Measurements from ENCODE around the gene DYNC1LI2. TPM values are rescaled to one million over a fixed set of nuclear protein-coding genes. Genes with fewer than 3 reads are reported as not detected.

The DYNC1LI2 gene
- polyA plus RNA-seq, 1 donor: 79.5 TPM

DNA sequence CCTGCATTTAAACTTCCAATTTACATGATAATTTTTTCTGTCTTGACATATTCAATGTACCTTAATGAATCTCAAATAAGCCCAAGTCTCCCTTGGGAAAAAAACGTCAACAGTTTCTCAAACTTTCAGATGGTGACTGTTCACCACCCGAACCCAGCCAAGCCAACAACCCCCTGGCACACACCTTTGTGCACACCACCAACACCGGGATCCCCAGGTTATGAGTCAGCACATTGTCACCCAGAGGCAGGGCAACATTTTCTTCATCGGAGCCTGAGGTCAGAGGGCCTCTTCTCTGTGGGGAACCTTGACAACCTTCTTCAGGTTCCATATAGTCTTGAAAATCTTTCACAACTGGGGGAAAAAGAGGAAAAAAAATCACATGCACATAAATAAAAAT lies 15.5 kb downstream of the DYNC1LI2 start:
- no peak for DNase-seq

DNA sequence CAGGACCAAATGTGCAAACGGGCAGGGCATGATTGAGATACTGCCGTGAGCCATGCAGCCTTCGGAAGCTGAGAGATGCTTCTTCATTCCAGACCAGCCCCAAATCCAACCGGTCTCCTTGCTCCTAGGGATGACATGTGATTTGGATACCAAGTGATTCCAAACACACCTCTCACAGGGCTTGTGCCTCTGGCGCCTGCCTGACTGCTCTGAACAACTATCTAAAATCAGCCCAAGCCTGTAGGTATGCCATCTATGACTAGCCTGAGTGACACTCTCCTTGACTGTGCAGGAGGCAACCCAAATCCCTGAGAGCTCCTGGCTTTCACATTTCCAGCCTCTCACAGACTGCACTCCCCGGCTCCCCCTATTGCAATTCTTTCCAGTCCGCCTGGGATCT lies 20.3 kb downstream of the DYNC1LI2 start:
- no peak for DNase-seq

DNA sequence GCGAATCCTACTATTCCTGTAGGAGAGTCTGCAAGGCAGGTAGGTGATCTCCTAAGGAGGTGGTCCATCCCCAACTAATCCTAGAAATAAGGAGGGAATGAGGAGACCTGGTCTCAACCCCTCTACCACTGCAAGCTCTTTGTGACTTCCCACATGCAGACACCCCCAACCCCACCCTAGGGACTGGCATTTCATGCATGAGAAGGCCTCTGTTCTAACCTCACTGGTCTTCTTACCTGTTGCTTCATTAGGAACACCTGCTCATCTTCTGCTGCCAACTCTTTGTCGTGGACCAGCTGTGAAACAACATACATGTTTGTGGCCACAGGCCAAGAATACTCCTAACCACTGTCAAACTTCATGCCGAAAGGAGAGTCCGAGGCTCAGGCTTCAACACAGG lies 22.6 kb downstream of the DYNC1LI2 start:
- no peak for DNase-seq

DNA sequence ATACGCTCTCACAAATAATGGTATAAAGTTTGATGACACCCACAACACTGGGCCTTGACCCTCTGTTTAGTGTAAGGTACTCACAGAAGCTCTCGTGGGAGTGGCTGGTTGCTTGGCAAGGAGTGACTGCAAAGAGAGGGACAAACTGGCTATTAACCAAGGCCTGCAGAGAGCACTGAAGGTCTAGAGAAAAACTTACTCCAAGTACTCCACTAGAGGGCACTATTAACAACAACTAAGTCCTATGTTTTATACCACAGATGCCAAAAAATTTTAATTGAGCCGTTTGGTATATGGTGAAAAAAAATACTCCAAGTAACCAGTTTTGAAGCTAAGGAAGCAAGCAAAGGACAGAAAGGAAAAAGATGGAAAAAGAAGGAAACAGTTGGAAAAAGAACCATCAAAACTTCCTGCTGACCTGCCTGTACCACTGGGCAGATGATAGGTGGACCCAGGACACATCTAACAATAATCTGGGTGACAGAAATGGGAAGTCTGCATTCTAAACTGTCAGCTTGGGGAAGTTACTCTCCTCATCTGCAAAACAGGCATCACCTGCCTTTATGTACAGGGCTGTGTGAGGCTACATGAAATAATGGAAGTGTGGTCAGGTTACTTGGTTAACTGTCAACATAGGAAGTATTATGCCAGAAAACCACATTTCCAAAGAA lies 23.2 kb downstream of the DYNC1LI2 start:
- peak; percentile 61 for DNase-seq

DNA sequence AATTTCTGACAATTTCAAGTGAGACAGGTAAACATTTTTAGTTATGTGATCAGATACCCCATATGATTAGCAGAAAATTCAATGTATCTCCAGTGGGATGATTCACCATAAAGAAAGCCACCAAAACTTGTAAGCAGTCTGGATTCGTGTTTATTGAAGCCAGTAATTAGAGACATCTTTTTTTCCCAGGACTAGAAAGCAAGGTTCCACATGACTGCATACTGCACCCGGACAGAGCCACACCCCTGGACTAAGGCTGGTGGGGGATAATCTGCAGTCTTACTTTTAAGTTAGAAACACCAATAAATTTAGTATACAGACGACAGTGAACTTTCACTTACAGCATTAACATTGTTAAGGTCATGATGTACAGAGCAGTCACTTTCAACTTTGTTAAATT lies 30.6 kb downstream of the DYNC1LI2 start:
- DNase-seq: no peak

DNA sequence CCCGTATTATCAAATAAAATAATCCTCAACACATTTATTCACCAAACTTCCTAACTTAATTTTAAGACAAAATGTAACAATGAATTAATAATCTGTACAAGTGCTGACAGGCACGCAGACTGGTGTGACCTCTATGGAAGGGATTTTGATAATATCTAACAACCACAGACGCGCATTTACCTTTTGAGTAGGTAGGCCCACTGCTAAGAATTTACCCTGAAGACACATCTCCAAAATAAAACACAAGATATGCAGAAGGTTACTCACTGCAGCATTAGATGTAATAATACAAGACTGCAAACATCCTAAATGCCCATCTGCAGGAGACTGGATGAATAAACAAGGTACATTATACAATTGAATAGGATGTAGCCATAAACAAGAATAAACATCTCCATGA lies 32.2 kb downstream of the DYNC1LI2 start:
- DNase-seq: no peak

DNA sequence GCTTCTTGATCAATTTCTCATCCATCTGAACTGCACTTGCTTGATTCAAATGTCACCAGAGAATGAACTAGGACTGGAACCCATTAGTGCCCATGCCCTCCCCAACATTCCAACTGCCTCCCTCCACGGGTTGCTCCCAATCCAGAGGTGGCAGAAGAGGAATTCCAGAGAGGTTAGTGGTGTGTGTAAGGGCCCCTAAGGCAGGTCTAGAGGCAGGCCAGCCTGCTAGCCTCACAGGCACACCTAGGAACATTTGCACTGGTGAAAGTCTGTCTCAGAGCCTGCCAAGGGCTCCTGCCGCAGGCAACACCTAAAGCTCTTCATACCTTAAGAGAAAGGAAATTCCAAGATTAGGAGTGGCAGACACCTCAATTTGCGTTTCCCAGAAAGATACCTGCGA lies 33.6 kb downstream of the DYNC1LI2 start:
- DNase-seq: no peak

DNA sequence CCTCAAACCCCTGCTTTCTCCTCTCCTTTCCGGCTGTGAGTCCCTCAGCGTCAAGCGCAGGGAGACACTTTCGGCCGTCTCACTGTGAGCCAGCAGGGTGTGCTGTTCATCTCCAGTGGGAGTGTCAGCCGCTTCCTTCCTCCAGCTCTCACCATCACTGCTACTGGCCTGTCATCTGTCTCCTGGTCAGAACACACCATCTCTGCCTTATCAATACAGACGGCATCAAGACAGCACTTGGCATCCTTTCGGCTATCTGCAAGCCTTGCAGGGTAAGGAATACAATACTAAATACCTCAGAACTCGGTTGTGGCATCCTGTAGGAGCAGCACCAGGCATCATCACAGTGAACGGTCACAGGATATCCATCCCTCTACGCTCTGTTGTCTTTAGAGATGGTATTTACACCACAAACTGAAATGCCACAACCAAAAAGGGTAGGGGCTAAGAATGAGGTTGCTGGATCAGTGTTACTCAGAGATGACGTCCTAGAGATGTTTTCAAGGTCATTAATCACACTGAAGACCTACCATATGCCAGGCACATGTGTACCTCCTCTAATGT lies 34.2 kb downstream of the DYNC1LI2 start:
- no peak for DNase-seq

DNA sequence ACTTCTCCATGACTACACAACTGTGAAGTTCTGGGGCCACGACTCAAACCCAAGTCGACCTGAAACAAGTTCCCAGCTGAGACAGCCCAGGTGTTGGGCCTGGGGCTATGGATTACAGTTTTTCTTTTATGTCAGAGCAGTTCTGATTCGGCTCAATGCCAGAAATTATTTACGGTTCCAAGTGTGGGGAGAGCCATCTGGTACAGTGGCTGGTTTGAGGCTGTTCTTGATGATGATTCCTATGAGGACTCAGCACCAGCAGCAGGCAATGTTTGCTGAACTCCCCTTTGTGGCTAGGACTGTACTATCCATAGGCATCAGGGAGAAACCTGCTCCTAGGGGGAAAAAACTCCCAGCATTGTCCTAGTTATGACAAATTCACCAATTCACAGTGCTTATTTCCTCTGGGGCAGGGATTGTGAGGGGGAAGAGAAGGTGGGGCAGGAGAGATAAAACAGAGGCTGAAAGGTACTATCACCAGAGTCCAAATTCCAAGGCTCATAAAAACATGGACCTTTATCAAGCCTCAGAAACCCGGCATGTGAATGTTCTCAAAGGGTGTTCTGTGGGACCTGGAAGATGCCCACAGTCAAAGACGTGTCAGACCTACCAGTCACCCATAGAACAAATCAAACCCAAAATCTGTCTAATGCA lies 36.6 kb downstream of the DYNC1LI2 start:
- no peak for DNase-seq

DNA sequence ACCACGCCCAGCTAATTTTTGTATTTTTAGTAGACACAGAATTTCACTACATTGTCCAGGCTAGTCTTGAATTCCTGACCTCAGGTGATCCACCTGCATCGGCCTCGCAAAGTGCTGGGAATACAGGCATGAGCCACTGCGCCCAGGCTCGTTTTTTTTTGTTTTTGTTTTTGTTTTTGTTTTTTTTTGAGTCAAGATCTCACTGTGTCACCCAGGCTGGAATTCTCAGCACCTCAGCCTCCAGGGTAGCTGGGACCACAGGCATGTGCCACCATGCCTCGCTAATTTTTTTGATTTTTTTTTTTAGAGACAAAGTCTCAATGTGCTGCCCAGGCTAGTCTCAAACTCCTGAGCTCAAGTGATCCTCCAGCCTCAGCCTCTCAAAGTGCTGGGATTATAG lies 37.3 kb downstream of the DYNC1LI2 start:
- no peak for DNase-seq

DNA sequence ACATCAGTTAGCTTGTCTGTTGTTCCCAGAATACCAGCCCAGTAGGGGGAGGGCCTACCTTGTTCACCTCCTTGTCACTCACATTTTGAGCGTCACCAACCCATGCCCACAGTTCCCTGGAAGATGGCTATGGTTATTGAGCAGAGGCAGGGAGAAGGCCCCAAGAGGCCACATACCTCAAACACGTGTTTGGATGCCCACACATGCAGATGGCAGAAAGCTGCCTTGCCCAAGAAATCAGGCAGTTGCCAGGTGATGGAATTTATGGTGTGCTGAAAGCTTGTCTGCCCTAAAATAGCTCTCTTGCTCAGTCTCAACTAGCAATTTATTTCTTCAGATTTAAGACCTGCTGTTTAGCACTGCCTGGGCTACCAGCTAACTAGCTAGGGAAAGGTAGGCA lies 38.3 kb downstream of the DYNC1LI2 start:
- no peak for DNase-seq

DNA sequence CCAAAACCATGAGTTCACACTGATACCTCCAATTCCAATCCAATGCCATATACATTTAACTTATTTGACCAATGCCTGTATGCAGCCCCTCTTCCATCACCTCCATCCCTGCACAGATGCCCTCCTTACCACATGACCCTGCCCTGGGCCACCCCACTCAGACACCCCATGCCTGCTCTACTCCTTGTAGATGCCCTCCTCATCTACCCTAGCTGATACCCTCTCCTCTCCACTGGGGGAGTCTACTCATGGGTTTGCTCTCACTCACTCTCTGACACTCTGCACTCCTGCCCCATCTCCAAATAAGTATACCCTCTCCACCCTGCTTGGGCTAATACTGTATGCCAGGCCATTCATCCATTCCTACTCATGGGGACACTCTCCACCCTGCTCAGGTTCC lies 38.9 kb downstream of the DYNC1LI2 start:
- DNase-seq: no peak

DNA sequence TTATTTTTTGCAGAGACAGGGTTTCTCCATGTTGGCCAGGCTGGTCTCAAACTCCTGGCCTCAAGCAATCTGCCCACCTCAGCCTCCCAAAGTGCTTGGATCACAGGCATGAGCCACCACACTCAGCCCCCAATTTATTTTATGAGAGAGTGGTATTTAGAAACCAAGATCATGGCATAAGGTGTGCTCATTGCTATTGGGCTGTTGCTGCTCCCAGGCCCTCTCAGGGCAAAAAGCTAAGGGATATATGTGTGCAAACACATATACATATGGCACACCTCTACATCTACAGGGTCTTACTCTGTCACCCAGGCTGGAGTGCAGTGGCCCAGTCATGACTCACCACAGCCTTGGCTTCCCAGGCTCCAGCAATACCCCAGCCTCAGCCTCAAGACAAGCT lies 39.8 kb downstream of the DYNC1LI2 start:
- no peak for DNase-seq

DNA sequence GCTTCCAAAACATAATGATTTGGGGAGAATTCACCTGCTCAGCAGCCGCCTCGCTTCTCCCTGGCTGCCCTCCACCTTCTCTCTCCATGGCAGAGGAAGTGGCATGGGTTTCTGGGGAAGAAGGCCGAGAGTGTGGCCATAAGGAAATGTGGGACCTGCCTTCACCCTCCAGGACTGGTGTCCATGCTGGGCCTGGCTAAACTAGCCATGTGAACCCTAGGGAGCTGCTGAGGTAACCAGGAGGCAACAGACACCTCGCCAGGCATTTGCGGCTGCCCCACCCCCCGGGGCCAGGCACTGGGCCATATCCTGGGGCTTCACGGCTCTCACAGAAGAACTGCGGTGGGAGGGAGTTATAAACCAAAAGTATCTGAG lies 44.9 kb downstream of the DYNC1LI2 start:
- DNase-seq: no peak

DNA sequence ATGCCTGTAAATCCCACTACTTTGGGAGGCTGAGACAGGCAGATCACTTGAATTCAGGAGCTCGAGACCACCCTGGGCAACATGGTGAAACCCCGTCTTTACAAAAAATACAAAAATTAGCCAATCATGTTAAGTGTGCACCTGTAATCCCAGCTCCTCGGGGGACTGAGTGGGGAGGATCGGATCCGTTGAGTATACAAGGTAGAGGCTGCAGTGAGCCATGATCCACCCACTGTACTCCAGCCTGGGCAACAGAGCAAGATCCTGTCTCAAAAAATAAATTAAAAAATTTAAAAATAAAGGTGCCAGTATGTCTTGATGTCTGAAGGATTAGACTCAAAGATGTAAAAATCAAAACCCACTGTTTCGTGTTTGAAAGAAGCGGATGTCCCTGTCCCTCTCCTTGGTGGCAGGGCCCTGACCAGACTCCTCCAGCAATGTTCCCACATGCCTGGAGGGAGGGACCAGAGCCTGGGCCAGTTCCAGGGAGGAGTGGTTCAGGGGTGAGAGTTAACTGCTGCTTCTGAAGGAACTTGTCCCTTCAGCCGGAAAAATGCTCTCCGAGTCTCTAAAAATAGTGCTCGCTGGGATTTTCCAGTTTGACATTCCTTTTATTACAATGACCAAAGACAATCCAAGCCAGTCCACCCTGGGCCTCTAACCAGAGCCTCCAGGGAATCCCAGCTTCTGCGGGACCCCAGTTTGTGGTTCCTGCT lies 45.5 kb downstream of the DYNC1LI2 start:
- DNase-seq: peak; percentile 59

DNA sequence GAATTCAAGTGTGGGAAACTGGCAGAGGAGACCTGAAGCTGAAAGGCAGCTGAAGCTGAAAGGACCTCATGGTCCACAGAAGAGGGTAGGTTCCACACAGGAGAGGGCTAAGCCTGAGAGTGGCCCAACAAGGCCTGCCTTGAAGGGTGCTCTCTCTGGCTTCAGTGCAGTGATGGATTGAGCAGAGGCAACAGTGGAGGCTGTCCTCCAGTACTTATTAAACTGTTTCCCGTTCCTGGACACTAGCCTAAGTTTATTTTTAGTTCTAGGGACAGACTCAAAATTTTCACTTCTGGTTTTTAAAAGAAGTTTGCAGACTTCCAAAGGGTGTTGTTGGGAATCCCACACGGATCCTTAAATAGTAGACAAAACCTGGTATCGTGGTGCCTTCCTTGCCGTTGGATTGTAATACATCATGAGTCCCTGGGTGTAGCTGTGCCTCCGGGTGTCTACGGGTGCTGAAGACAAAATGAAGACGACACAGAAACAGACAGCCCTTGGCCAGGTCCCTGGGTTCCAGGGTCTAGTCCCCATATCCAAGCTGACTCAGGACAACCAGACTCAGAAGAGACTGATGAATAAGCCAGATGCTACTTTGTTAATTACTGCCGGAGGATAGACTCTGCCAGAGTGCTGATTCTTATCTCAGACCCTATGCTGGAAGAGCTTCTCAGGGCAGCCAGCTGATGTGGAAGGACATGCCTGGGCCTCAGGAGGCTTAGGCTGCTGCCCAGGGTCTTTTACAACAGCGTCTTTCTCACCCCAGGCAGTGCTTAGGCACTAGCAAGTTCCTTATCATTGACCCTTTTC lies 47.8 kb downstream of the DYNC1LI2 start:
- peak; percentile 60 for DNase-seq

DNA sequence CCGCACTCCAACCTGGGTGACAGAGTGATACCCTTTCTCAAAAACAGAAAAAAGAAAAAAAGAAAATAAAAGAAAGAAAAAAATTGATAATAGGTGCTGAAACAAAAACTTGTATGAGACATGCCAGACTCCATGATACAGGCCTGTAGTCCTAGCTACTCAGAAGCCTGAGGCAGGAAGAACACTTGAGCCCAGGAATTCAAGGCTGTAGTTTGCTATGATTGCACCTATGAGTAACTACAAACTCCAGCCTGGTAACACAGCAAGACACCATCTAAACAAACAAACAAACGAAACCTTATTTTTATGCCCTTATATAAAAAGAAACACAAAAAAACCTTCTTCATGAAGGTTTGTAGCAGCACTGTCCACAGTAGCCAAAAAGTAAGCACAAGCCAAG lies 49.9 kb downstream of the DYNC1LI2 start:
- DNase-seq: no peak

DNA sequence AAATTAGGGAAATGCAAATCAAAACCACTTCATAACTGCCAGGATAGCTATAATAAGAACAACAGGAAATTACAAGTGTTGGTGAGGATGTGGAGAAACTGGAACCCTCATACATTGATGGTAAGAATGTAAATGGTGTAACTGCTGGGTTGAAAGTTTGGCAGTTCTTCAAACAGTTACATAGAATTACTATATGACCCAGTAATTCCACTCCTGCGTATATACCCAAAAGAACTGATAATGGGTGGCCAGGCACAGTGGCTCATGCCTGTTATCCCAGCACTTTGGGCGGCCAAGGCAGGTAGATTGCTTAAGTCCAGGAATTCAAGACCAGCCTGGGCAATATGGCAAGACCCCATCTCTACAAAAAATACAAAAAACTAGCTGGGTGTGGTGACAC lies 50.4 kb downstream of the DYNC1LI2 start:
- DNase-seq: no peak

DNA sequence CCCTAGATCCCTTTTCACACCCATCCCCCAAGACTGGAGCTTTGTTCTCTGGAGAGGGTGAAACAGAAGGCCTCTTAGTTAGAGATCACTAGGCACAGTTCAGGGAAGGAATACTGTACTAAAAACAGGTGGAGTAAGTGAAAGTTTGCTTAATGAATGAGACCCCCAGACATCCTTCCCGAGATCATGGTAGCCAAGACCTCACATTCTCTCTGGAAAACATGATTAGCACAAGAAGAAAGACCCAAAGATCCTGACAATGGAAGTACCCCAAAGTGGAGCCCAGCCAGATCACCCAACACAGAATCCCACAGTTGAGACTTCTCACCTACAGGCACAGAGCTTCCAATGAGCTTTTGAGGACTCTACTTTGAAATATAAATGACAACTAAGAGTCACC lies 51.5 kb downstream of the DYNC1LI2 start:
- no peak for DNase-seq

DNA sequence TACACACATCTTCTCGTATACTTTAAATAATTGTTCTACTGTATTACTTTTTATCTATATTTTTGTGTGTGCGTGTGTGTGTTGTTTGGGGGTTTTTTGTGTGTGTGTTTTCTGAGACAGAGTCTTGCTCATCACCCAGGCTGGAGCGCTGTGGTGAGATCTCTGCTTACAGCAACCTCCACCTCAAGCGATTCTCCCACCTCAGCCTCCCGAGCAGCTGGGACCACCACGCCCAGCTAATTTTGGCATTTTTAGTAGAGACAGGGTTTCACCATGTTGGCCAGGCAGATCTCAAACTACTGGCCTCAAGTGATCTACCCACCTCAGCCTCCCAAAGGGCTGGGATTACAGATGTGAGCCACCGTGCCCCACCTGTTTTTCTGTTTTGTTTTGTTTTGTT lies 53.4 kb downstream of the DYNC1LI2 start:
- DNase-seq: no peak

DNA sequence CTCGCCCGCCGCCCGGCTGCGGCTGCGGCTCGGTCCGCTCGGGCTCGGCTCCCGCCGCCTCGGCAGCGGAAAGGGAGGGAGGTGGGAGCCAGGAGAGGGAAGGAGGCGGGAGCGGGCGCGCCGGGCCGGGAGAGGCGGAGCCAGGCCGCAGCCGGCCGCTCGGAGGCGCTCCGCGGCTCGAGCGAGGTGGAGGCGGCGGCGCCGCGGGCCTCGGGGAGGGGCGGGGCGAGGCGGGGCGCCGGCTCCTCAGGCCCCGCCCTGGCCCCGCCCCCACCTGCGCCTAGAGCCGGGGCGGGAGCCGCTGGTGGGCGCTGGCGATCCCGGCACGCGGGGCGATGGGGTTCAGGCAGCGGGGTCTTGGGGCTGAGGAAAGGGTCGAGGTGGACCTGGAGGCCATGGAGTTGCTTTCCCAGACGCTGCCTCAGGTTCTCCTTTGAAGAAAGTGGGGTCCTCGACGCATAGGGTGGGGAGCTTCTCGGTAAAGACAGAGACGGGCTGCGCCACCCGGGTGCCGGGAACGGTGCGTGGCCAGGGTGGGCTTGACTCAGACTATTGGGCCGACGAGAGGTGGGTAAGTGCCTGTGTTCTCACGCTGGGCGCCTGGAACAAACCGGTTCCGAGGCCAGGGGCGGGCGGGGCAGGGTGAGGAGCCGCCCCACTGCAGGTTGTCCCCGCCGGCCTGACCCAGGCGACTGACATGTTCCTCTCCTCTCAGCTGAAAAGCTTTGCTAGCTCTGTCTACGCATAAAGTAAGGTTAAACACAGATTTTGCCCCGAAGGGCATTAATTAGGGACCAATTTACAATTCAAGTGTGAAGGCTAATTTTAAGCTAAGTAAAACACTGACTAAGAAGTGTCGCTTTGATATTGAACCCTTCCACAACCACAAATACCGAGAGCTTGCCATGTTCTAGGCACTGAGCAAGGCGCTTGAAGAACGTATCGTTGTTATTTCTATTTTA lies 54.5 kb downstream of the DYNC1LI2 start, which contains the start of gene CMTM4:
TSS of gene CMTM4 (minus strand) at position 75 of the 962 bp plus-strand sequence. CDS start 218 bp downstream, outside the sequence.
- peak; percentile 91 for DNase-seq
